DND-41 (cell line): ENCODE results near the gene CTXND1.

Experiments
- ATAC-seq: fragments of 200-7000 bp; cut with Tn5 transposase; 3 replicates; pipeline ENCODE4 v1.9.1; 2021; ENCODE audit warnings: low read depth; ENCODE audit not compliant: insufficient read depth
- DNase-seq: peaks from one replicate; pipeline ENCODE4 v3.0.0-alpha.2; 2020
- H2AFZ ChIP-seq: 2 replicates; pipeline ENCODE4 v1.6.0; 2012; ENCODE audit warnings: low read depth, low read length
- H3K27ac ChIP-seq: 2 replicates; pipeline ENCODE4 v1.5.1; 2012; ENCODE audit warnings: low read length, inconsistent platforms
- H3K27me3 ChIP-seq: fragments of 200-600 bp; sonication (generic); 2 replicates; pipeline ENCODE4 v1.6.0; 2012; ENCODE audit warnings: low read length, mild to moderate bottlenecking, inconsistent platforms; ENCODE audit not compliant: insufficient read depth, poor library complexity
- H3K36me3 ChIP-seq: 2 replicates; pipeline ENCODE4 v1.5.1; 2012; ENCODE audit warnings: low read length, inconsistent platforms; ENCODE audit not compliant: insufficient read depth
- H3K4me1 ChIP-seq: 2 replicates; pipeline ENCODE4 v1.5.1; 2012; ENCODE audit warnings: mild to moderate bottlenecking, low read length; ENCODE audit not compliant: insufficient read depth
- H3K4me2 ChIP-seq: 2 replicates; pipeline ENCODE4 v1.6.0; 2012; ENCODE audit warnings: mild to moderate bottlenecking, moderate library complexity, low read length, inconsistent platforms; ENCODE audit not compliant: insufficient read depth
- H3K4me3 ChIP-seq, 2 experiments: fragments of 200-600 bp in 1 of 2; shearing (Covaris generic) in 1 of 2; 2 replicates each; pipeline ENCODE4 v1.5.1; 2012 to 2016; ENCODE audit warnings: inconsistent platforms in 2 of 2, low read length in 2 of 2, mild to moderate bottlenecking in 2 of 2, low read depth in 1 of 2, moderate library complexity in 1 of 2
- H3K79me2 ChIP-seq: 2 replicates; pipeline ENCODE4 v1.6.0; 2012; ENCODE audit warnings: low read length, inconsistent platforms; ENCODE audit not compliant: insufficient read depth
- H3K9ac ChIP-seq: 2 replicates; pipeline ENCODE4 v1.6.0; 2012; ENCODE audit warnings: low read depth, mild to moderate bottlenecking, inconsistent platforms, low read length, moderate library complexity
- H3K9me3 ChIP-seq: 2 replicates; pipeline ENCODE4 v1.5.1; 2012; ENCODE audit warnings: low read length, moderate library complexity, mild to moderate bottlenecking, inconsistent platforms; ENCODE audit not compliant: insufficient read depth, severe bottlenecking
- H4K20me1 ChIP-seq: 2 replicates; pipeline ENCODE4 v1.6.0; 2012; ENCODE audit warnings: low read length; ENCODE audit not compliant: insufficient read depth
- EZH2 ChIP-seq: IDR thresholded peaks from 3 replicates; pipeline ENCODE4 v1.6.1; 2012; ENCODE audit warnings: borderline replicate concordance, low read depth, mild to moderate bottlenecking, moderate library complexity, low read length, inconsistent platforms; ENCODE audit not compliant: severe bottlenecking
- TF ChIP-seq, protein P1 (sequence below): IDR thresholded peaks from 2 replicates; pipeline ENCODE4 v1.5.1; 2012; ENCODE audit warnings: borderline replicate concordance, low read length, moderate library complexity, mild to moderate bottlenecking; ENCODE audit not compliant: poor library complexity, severe bottlenecking; ENCODE audit errors: extremely low read depth

The CTXND1 gene

DNA sequence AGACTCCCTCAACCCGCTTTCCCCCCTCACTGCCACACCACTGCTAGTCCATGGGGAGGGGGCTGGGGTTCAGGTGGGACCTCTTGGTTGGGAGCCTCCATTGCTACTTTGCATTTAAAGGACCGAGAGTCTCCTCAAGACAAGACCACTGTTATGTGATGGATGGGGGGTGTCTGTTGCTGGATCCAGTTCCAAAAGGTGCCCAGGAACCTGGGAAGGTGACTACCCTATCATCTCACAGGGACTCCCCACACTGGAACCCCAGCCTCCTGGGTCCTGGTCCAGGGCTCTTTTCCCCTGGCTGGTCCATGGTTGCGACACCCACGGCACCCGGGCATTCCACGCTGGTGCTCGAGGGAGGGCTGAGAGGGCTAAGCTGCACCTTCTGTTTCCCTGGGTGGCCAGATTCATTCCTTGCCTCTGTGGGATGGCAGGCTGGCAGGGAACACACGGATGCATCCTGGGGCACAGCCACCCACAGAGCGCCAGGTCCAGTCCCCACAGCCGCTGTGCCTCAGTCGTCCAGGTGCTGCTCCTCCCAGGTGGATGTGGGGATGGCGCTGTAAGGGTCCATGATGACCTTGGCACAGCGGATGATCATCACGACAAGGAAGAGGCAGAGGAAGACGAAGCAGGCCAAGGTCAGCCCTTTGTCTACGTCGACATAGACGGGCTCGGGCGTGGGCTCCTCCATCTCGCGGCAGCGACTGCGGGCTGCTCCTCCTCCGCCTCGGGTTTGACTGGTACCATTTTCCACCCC lies 50.6 kb downstream of the CTXND1 start:
- Histone ChIP-seq H3K9ac (no peak overlapping the region), H3K4me2 (no peak overlapping the region), H3K4me1 (no peaks in the 10 kb centered on the region), H3K36me3 (no peaks in the 10 kb centered on the region), H3K9me3 (no peaks in the 10 kb centered on the region), H3K4me3 (no peak overlapping the region), H3K27ac (no peak overlapping the region), H2AFZ (no peak overlapping the region), H3K79me2 (no peaks in the 10 kb centered on the region), H3K27me3 (peaks cover 4% of the 10 kb centered on the region), H4K20me1 (no peaks in the 10 kb centered on the region)
- DNase-seq = no peak
- no peak for ATAC-seq
- TF ChIP-seq EZH2 = no peak
- TF ChIP-seq, protein P1, sequence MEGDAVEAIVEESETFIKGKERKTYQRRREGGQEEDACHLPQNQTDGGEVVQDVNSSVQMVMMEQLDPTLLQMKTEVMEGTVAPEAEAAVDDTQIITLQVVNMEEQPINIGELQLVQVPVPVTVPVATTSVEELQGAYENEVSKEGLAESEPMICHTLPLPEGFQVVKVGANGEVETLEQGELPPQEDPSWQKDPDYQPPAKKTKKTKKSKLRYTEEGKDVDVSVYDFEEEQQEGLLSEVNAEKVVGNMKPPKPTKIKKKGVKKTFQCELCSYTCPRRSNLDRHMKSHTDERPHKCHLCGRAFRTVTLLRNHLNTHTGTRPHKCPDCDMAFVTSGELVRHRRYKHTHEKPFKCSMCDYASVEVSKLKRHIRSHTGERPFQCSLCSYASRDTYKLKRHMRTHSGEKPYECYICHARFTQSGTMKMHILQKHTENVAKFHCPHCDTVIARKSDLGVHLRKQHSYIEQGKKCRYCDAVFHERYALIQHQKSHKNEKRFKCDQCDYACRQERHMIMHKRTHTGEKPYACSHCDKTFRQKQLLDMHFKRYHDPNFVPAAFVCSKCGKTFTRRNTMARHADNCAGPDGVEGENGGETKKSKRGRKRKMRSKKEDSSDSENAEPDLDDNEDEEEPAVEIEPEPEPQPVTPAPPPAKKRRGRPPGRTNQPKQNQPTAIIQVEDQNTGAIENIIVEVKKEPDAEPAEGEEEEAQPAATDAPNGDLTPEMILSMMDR = no peak

DNA sequence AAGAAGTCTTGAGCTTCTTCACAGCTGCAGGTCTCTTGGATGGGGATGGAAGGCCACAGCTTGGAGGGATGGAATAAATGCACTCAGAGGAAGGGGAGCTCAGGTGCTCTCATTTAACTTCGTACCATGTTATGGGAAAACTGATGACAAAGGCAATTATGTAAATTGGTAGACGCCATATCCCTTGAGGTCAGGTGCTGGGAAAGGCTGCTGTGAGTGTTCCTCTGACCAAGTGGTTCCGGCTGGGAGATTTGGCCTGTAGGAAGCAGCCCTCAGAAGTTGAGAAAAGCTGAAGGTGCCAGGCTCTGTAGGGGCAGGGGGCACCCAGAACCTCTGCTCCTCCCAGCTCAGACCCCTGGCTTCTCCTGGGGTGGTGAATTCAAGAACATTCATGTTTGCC lies 52.1 kb downstream of the CTXND1 start:
- H3K79me2 ChIP-seq = no peaks in the 10 kb centered on the region
- H2AFZ ChIP-seq = no peak overlapping the region
- H3K4me1 ChIP-seq = no peaks in the 10 kb centered on the region
- no peak overlapping the region for H3K27ac ChIP-seq
- H3K36me3 ChIP-seq = no peaks in the 10 kb centered on the region
- peaks cover 4% of the 10 kb centered on the region for H3K27me3 ChIP-seq
- TF ChIP-seq, protein P1 = no peak
- TF ChIP-seq EZH2 = no peak
- ATAC-seq (no peak), DNase-seq (no peak)
- H3K4me2 ChIP-seq = no peak overlapping the region
- no peak overlapping the region for H3K9ac ChIP-seq
- no peaks in the 10 kb centered on the region for H4K20me1 ChIP-seq
- H3K4me3 ChIP-seq = no peak overlapping the region
- no peaks in the 10 kb centered on the region for H3K9me3 ChIP-seq

DNA sequence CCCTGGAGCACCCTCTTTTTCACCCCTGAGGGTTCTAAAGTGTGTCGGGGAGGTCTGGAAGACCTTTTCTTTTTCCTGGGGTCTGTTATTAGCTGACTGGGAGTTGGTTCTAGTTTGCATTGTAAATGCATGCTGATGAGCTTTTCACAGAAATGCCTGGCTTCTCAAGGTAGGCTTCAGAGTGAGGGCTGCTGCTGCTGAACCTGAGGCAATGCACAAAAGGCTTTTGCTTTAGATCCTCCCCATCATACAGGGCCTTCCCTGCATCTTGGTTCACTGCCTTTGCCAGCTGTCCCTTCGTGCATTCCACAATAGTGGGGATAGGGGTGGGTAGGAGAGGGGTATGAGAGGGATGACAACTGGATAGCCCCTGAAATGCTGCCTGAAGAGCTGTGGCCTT lies 52.6 kb downstream of the CTXND1 start:
- Histone ChIP-seq H3K9ac (no peak overlapping the region), H3K4me2 (no peak overlapping the region), H3K36me3 (no peaks in the 10 kb centered on the region), H3K4me1 (no peaks in the 10 kb centered on the region), H4K20me1 (no peaks in the 10 kb centered on the region), H3K27me3 (peaks cover 4% of the 10 kb centered on the region), H3K4me3 (no peak overlapping the region), H2AFZ (no peak overlapping the region), H3K27ac (no peak overlapping the region), H3K79me2 (no peaks in the 10 kb centered on the region), H3K9me3 (no peaks in the 10 kb centered on the region)
- DNase-seq (no peak), ATAC-seq (no peak)
- TF ChIP-seq, protein P1 = no peak
- TF ChIP-seq EZH2 = no peak
